RWPE1 (cell line): ENCODE results near the gene SOX13.

Source experiments
- CTCF ChIA-PET: fragments of 350-600 bp; sonication (Branson Sonifier 250); formaldehyde crosslinking; extraction: SDS; loops from one replicate; lab custom pipeline; 2021; lab: Yijun Ruan, JAX
- POLR2A ChIA-PET: fragments of 400-600 bp; formaldehyde crosslinking; extraction: SDS; loops from one replicate; lab custom pipeline; 2020; ENCODE audit warnings: antibody characterized with exemption; ENCODE audit not compliant: low non-redundant PET; lab: Yijun Ruan, JAX
- DNase-seq: peaks from one replicate; pipeline ENCODE4 v3.0.0; 2012; ENCODE audit warnings: low spot score
- H3K27ac ChIP-seq: fragments of 450-650 bp; 2 replicates; pipeline ENCODE4 v1.5.1; 2017
- TF ChIP-seq, protein P1 (sequence below): fragments of 450-650 bp; conservative IDR thresholded peaks from 2 replicates; pipeline ENCODE4 v1.5.1; 2017; ENCODE audit warnings: low read depth, mild to moderate bottlenecking

Gene SOX13

DNA sequence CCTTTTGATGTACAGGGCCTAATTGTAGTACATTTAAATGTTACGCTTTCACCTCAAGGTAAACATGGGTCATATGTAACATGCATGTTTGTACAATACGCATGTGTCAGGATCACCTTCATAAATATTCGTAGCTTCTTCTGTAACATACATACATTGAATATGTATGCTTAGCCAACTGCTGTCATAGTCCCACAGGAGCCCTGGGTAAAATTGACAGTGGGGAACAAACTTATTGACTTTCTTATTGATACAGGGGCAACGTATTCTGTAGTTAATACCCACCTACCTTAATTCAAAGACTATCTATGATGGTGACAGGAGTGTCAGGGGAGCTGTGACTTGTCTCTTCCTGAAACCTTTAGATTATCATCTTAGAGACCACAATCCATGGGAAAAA, 96.9 kb downstream of the SOX13 start:
- no peak for DNase-seq
- CTCF ChIA-PET = interaction anchor here (0.9 to 1.0 kb wide), 2 partner anchors 29 to 37 kb away, joined by 3 to 4 read pairs; no protein-coding TSS in a partner anchor
- TF ChIP-seq, protein P1, sequence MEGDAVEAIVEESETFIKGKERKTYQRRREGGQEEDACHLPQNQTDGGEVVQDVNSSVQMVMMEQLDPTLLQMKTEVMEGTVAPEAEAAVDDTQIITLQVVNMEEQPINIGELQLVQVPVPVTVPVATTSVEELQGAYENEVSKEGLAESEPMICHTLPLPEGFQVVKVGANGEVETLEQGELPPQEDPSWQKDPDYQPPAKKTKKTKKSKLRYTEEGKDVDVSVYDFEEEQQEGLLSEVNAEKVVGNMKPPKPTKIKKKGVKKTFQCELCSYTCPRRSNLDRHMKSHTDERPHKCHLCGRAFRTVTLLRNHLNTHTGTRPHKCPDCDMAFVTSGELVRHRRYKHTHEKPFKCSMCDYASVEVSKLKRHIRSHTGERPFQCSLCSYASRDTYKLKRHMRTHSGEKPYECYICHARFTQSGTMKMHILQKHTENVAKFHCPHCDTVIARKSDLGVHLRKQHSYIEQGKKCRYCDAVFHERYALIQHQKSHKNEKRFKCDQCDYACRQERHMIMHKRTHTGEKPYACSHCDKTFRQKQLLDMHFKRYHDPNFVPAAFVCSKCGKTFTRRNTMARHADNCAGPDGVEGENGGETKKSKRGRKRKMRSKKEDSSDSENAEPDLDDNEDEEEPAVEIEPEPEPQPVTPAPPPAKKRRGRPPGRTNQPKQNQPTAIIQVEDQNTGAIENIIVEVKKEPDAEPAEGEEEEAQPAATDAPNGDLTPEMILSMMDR = no peak
- POLR2A ChIA-PET = interaction anchor here (0.9 kb wide), 1 partner anchor 29 kb away, joined by 3 read pairs; no protein-coding TSS in a partner anchor
- no peak overlapping the region for H3K27ac ChIP-seq

DNA sequence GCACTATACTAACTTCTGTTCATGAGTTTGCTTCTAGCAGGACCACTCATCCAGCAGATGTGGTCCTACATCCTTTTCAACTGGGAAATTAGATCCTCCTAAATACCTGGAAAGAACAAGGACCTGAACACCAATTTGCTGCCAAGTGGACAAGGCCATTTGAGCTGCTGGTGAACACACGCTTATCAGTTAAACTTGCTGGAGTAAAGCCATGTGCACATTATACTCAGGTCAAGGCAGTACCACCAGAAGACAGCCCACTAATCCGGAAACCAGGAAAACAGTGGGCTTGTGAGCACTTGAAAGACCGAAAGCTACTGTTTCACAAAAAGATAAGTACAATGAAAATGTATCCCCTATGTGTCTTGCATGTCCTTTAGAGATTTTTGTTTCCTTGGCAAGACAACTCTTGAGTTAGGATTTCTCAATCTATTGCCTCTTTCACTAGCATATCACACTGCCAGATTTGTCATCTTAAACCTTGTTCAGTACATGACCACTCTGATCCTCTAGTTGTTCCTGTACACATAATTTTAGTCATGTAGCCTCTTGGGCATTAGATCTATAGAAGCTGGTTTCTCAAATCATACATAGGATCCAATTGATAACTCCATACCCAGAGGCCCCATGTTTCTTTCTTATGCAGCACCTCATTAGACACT, 97.7 kb downstream of the SOX13 start:
- CTCF ChIA-PET = interaction anchor here (0.7 to 4.7 kb wide), 2 partner anchors 8 to 307 kb away, joined by 3 to 29 read pairs; no protein-coding TSS in a partner anchor
- no peak overlapping the region for H3K27ac ChIP-seq
- POLR2A ChIA-PET = interaction anchor here (0.9 kb wide), 1 partner anchor 28 kb away, joined by 3 read pairs; no protein-coding TSS in a partner anchor
- no peak for DNase-seq
- TF ChIP-seq, protein P1 = no peak

DNA sequence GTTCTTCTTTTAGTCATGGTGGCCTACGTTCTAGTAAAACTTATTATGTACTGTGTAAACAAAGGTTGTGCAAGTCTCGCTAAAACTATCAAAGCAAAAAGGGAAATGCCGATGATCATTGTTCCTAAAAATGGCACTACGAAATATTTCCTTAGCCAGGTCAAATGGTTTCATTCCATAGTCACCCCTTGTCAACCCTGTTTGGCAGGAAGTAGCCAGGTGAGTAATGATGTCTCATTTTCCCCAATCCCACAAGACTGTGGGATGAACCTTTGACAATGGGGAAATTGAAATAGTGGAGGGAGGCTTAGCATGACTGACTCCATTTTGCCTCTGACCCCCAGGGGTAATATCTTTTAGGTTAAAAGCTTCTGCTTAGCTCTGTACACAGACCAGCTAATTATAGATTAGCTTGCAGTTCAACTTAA, 98.8 kb downstream of the SOX13 start:
- no peak overlapping the region for H3K27ac ChIP-seq
- ChIA-PET CTCF (interaction anchor here (0.6 to 4.7 kb wide), 5 partner anchors 9 to 306 kb away, joined by 3 to 29 read pairs (median 7); no protein-coding TSS in a partner anchor), POLR2A (no interaction called here)
- DNase-seq = peak; percentile 98
- TF ChIP-seq, protein P1 = no peak

DNA sequence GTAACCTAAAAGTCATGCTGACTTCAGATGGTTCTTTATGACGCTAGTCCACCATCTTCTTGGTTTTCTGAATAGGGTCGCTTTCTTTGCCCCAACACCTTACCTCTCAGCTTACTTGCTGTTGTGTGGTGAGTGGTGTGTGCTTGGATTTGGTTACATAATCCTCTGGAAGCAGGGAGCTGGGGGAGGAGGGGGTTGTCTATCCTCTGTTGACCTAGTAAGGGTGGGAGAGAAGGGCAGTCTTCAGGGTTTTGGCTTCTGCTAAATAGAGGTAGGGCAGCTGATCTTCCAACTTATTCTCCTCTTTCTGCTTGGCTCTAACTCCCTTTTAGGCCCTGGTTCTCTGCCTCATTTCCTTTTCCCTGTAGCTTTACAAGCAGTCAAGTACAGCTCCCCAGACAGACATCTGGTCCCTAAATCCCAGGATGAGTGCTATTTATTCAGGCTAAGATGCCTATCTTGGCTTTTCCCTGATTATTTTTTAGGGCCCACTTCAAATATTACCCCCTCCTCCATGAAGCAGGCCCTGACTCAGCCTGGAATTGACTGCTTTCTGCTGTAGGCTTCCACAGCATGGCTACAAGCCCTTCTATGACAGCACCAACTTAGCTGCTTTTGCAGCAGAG, 99.6 kb downstream of the SOX13 start:
- CTCF ChIA-PET = interaction anchor here (0.6 to 4.7 kb wide), 8 partner anchors 10 to 826 kb away, joined by 3 to 29 read pairs (median 4); no protein-coding TSS in a partner anchor
- TF ChIP-seq, protein P1 = no peak
- POLR2A ChIA-PET = no interaction called here
- no peak overlapping the region for H3K27ac ChIP-seq
- no peak for DNase-seq

DNA sequence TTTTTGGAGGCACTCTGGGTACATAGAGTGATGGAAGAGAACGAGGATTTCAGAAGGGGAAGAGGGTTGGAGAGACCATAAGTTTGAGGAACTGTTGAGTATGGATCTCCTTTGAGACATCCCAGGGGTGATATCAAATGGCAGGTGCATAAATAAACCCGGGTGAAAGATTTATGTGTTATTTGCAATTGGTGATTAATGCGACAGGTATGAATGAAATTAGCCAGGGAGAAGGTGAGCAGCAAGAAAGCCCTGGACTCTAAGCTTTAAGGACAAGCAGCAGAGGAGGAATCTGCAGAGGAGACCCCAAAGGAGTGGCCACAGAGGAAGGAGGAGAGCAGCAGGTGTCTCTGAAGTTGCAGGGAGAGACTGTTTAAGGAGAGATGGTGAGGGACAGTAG, 102.0 kb downstream of the SOX13 start:
- CTCF ChIA-PET = interaction anchor here (0.6 to 4.7 kb wide), 6 partner anchors 12 to 588 kb away, joined by 3 to 29 read pairs (median 6); no protein-coding TSS in a partner anchor
- H3K27ac ChIP-seq = no peak overlapping the region
- DNase-seq = peak; percentile 73
- TF ChIP-seq, protein P1 = no peak
- POLR2A ChIA-PET = no interaction called here

DNA sequence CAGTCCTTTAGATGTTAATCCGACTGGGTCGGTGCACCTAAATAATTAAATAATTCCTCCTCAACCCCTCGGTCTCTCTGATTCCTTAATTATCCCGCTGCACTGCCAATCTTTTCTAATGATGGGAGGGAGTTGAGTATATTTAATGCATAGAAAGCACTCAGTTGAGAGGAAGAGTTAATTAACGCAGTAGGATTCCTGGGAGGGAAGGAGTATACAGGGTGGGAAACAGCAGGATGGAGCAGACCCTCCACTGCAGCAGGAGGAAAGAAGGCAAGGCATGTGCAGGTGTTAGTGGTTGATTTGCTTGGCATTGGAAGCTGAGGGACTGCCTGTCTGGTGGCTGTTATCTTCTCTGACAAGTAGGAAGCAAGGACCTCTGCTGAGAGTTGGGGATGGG, 103.1 kb downstream of the SOX13 start:
- TF ChIP-seq, protein P1 = no peak
- no peak overlapping the region for H3K27ac ChIP-seq
- CTCF ChIA-PET = interaction anchor here (0.6 to 2.3 kb wide), 6 partner anchors 14 to 187 kb away, joined by 3 to 11 read pairs (median 5); no protein-coding TSS in a partner anchor
- POLR2A ChIA-PET = no interaction called here
- DNase-seq = no peak
